ENCODE results near the gene TCF4.

GRCh38 chr18:55221622-55222021 lies 366.4 kb downstream of the TCF4 start:
- no peak for TF ChIP-seq CTCF (IDR thresholded peaks at IDR 0.05)
- no peak for TF ChIP-seq POLR2A (IDR thresholded peaks at IDR 0.05)
